Left colon (tissue), 2 donors: ENCODE results near the gene GIMAP2. TPM values are rescaled to one million over a fixed set of nuclear protein-coding genes. Genes with fewer than 3 reads are reported as not detected.

Experiments
- total RNA-seq, 2 donors: library from RNA; stranded (reverse); fragmentation: NEBNext Ultra II Directional; extraction: Animal tissue kit (Norgen Biotek cat#: 25700); gene quantifications; one replicate each; pipeline ENCODE4 v1.2.1, GENCODE V29; 2021
- donor health status: DM: no; HTN: no; CAD: no.
- donor health status: DM: yes; HTN: yes; CAD: no.

The GIMAP2 gene
- total RNA-seq, 2 donors from 2014 or later = 6.8 TPM

Other genes starting within 250 kb of the GIMAP2 start
- 1 to 10 TPM; 2.9 to 5.5 TPM for gene GIMAP8, start 235.1 kb upstream of the GIMAP2 start, total RNA-seq
- gene GIMAP7, start 170.8 kb upstream of the GIMAP2 start, total RNA-seq = 1 to 10 TPM; 4.5 to 8.7 TPM
- gene GIMAP4, start 118.3 kb upstream of the GIMAP2 start, total RNA-seq = 10 to 100 TPM in 1 of 2 donors, 1 to 10 TPM in 1; 8.4 to 16.2 TPM
- 1 to 10 TPM; 6.4 to 8.5 TPM for gene GIMAP6, start 53.3 kb upstream of the GIMAP2 start, total RNA-seq
- gene GIMAP1, start 30.9 kb downstream of the GIMAP2 start, total RNA-seq = 1 to 10 TPM; 1.1 to 2.4 TPM
- 1 to 10 TPM; 4.9 to 6.6 TPM for gene GIMAP5, start 51.7 kb downstream of the GIMAP2 start, total RNA-seq
- gene TMEM176B, start 114.7 kb downstream of the GIMAP2 start, total RNA-seq = 100 to 1,000 TPM; 173 to 355 TPM
- gene TMEM176A, start 115.1 kb downstream of the GIMAP2 start, total RNA-seq = 100 to 1,000 TPM; 118 to 275 TPM
- 100 to 1,000 TPM; 566 to 682 TPM for gene AOC1, start 166.8 kb downstream of the GIMAP2 start, total RNA-seq